Stomach (tissue), 9 donors: ENCODE data around the gene NSUN6. TPM values are rescaled to one million over a fixed set of nuclear protein-coding genes. Genes with fewer than 3 reads are reported as not detected.
"Not testable (repeated sequence)": the region's sequence is repeated elsewhere in the genome, so short reads cannot be mapped to it uniquely, and the experiment has no call there.

ENCODE experiments used
- DNase-seq, 2 donors: peaks; one replicate each; pipeline versions ENCODE4 v3.0.0 to v3.0.0-alpha.2; 2013 to 2019
- H3K27ac ChIP-seq, 5 donors: fragments of 200-600 bp in 4 of 5; sonication (generic) in 4 of 5; one replicate each; pipeline ENCODE4 v1.5.1; 2013 to 2019; ENCODE audit warnings: mild to moderate bottlenecking in 1 of 5, moderate library complexity in 1 of 5
- H3K27me3 ChIP-seq, 3 donors: fragments of 200-600 bp; sonication (generic); one replicate each; pipeline ENCODE4 v1.5.1; 2017 to 2019; ENCODE audit warnings: mixed run types in 1 of 3
- H3K36me3 ChIP-seq, 4 donors: fragments of 200-600 bp; sonication (generic); 1 replicate in 3 of 4; 2 replicates in 1 of 4; pipeline ENCODE4 v1.5.1; 2016 to 2019
- H3K4me1 ChIP-seq, 4 donors: fragments of 200-600 bp; sonication (generic); one replicate each; pipeline ENCODE4 v1.5.1; 2016 to 2019
- H3K4me3 ChIP-seq, 4 donors: fragments of 200-600 bp; sonication (generic) in 3 of 4; one replicate each; pipeline ENCODE4 v1.5.1; 2016 to 2019; ENCODE audit warnings: mild to moderate bottlenecking in 1 of 4
- H3K9me3 ChIP-seq, 4 donors: fragments of 200-600 bp; sonication (generic); one replicate each; pipeline ENCODE4 v1.5.1; 2016 to 2019
- EP300 ChIP-seq: sonication (generic); formaldehyde crosslinking; IDR thresholded peaks from one replicate; pipeline ENCODE4 v1.6.1; 2017; ENCODE audit warnings: antibody characterized with exemption
- POLR2A ChIP-seq, 4 donors: fragments of 450-650 bp; IDR thresholded peaks; one replicate each; pipeline ENCODE4 v1.6.1; 2016; ENCODE audit warnings: antibody characterized with exemption in 4 of 4, control low read depth in 2 of 4, mild to moderate bottlenecking in 1 of 4, moderate library complexity in 1 of 4
- POLR2AphosphoS5 ChIP-seq, 3 donors: sonication (generic); formaldehyde crosslinking; IDR thresholded peaks; one replicate each; pipeline ENCODE4 v1.6.1; 2016; ENCODE audit warnings: antibody characterized with exemption in 3 of 3
- WGBS, 5 donors: extraction: QIAGEN DNeasy Blood & Tissue Kit in 3 of 5; methylation state at CpG; one replicate each; pipeline versions ENCODE4 v1.1.5 to v1.1.7; 2013 to 2018; 5-methylcytosine and 5-hydroxymethylcytosine counted together
- intact Hi-C: fragments of 100-400 bp; cut with DNase I; formaldehyde crosslinking; loops from one replicate; pipeline ENCODE4 v1.15.1; 2023; ENCODE audit warnings: low total_unique reads
- polyA plus RNA-seq, 3 donors: library from polyadenylated mRNA; stranded (reverse); fragments of 200-250 nt; gene quantifications; one replicate each; pipeline ENCODE4 v1.2.3, GENCODE V29; 2013
- total RNA-seq, 5 donors: library from RNA; depleted of rRNA; stranded (reverse); fragments of >200 nt; gene quantifications; one replicate each; pipeline versions ENCODE4 v1.1.0 to v1.2.3, GENCODE V29; 2014 to 2016
- TF ChIP-seq, protein P1 (sequence below), 7 experiments: fragments of 450-650 bp in 4 of 7; fragments of 200-600 bp in 3 of 7; sonication (generic) in 3 of 7; IDR thresholded peaks; one replicate each; pipeline ENCODE4 v1.5.1; 2016 to 2019; ENCODE audit warnings: antibody characterized with exemption in 7 of 7, control low read depth in 2 of 7, mild to moderate bottlenecking in 1 of 7
- donor health status: healthy with polysubstance abuse.
- donor health status: Bipolar disorder and iron deficiency.
- donor health status: healthy.

Gene NSUN6
- total and polyA plus RNA-seq, 8 donors = 3.1 to 52.7 (median 8.2) TPM

GRCh38 chr10:18635995-18636394, 15.4 kb downstream of the NSUN6 start:
- no peak for DNase-seq
- 74 to 88% (median 78%) methylated on average over 4 of the region's 4 CpGs for WGBS, 5 donors
- TF ChIP-seq EP300 (no peak), POLR2A (IDR thresholded peaks at IDR 0.05) (no peak)
- TF ChIP-seq, protein P1, sequence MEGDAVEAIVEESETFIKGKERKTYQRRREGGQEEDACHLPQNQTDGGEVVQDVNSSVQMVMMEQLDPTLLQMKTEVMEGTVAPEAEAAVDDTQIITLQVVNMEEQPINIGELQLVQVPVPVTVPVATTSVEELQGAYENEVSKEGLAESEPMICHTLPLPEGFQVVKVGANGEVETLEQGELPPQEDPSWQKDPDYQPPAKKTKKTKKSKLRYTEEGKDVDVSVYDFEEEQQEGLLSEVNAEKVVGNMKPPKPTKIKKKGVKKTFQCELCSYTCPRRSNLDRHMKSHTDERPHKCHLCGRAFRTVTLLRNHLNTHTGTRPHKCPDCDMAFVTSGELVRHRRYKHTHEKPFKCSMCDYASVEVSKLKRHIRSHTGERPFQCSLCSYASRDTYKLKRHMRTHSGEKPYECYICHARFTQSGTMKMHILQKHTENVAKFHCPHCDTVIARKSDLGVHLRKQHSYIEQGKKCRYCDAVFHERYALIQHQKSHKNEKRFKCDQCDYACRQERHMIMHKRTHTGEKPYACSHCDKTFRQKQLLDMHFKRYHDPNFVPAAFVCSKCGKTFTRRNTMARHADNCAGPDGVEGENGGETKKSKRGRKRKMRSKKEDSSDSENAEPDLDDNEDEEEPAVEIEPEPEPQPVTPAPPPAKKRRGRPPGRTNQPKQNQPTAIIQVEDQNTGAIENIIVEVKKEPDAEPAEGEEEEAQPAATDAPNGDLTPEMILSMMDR (IDR thresholded peaks at IDR 0.05) = no peak
- intact Hi-C loops = no loop called here
- Histone ChIP-seq H3K27ac (no peak overlapping the region), H3K27me3 (no peaks in the 10 kb centered on the region), H3K4me1 (peaks cover 0 to 9% (median 0%) of the 10 kb centered on the region in 4 donors), H3K9me3 (no peaks in the 10 kb centered on the region), H3K4me3 (no peak overlapping the region), H3K36me3 (no peaks in the 10 kb centered on the region)

DNA sequence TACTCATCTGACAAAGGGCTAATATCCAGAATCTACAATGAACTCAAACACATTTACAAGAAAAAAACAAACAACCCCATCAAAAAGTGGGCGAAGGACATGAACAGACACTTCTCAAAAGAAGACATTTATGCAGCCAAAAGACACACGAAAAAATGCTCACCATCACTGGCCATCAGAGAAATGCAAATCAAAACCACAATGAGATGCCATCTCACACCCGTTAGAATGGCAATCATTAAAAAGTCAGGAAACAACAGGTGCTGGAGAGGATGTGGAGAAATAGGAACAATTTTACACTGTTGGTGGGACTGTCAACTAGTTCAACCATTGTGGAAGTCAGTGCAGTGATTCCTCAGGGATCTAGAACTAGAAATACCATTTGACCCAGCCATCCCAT, 18.9 kb downstream of the NSUN6 start:
- intact Hi-C loops, H3K36me3 ChIP-seq, H3K27me3 ChIP-seq, H3K4me1 ChIP-seq, DNase-seq, H3K4me3 ChIP-seq, H3K9me3 ChIP-seq, H3K27ac ChIP-seq: not testable (repeated sequence)
- 88 to 99% (median 88%) methylated on average over 1 to 2 of the region's 3 CpGs for WGBS, 5 donors

GRCh38 chr10:18627452-18628018, 23.9 kb downstream of the NSUN6 start:
- WGBS, 5 donors = 4 to 11% (median 5%) methylated on average over 12 to 25 of the region's 25 CpGs
- H3K27me3 ChIP-seq, H3K36me3 ChIP-seq, intact Hi-C loops, H3K9me3 ChIP-seq: not testable (repeated sequence)
- peak in 2 of 3 donors; percentile 31 to 62 for TF ChIP-seq POLR2AphosphoS5 (IDR thresholded peaks at IDR 0.05)
- Histone ChIP-seq H3K4me1 (peaks cover 0 to 10% (median 4%) of the 10 kb centered on the region in 4 donors), H3K27ac (peak overlapping the region; percentile 40 to 84 (median 66)), H3K4me3 (peak overlapping the region; percentile 55 to 64 (median 60))
- peak; percentile 76 to 83 for DNase-seq

DNA sequence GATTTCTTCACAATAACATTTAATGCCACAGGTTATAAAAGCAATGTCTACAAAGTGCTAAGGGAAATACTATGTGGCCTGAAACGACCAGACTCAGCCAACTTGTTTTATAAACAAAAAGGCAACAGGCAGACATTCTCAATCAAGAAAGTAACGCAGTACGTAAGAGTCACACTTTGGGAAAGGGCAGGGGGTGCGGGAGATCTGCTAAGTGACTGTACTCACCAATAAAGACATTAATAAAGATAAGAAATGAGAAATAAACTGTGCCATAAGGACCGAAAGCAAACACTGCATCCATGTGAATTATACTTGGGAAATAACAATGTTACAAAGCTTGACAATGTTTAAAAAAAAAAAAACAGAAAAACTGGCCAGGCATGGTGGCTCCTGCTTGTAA, 25.5 kb downstream of the NSUN6 start:
- TF ChIP-seq POLR2A (IDR thresholded peaks at IDR 0.05) (no peak), POLR2AphosphoS5 (IDR thresholded peaks at IDR 0.05) (no peak), EP300 (no peak)
- TF ChIP-seq, protein P1 (IDR thresholded peaks at IDR 0.05) = no peak
- H3K27me3 ChIP-seq = no peaks in the 10 kb centered on the region
- WGBS, 5 donors = 61 to 91% (median 83%) methylated on average over 5 of the region's 5 CpGs
- peaks cover 3 to 15% (median 9%) of the 10 kb centered on the region in 4 donors for H3K36me3 ChIP-seq
- H3K4me3 ChIP-seq = no peak overlapping the region
- H3K4me1 ChIP-seq = peaks cover 0 to 10% (median 4%) of the 10 kb centered on the region in 4 donors
- intact Hi-C loops = no loop called here
- peak overlapping the region in 1 of 5 donors; percentile 82 for H3K27ac ChIP-seq
- DNase-seq = no peak
- H3K9me3 ChIP-seq = no peaks in the 10 kb centered on the region

DNA sequence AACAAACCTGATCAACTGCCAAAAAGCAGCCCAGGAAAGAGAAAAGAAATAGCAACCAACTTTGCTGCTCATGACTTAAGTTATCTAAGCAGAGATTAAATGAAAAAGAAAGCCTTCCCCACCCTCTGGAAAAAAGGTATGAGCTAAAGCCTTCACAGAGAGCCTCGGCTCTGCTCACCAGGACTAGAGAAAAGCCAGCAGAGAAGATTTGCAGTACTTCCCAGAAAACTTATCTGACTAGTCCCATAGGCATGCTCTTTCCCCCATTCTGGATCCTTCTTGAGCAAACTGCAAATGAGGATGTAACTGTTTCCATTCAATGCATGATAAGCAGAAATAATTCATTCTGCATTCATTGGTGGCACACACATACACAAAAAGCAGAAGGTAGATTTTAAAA, 27.7 kb downstream of the NSUN6 start:
- H3K4me3 ChIP-seq, intact Hi-C loops, H3K9me3 ChIP-seq, H3K27ac ChIP-seq, DNase-seq, H3K27me3 ChIP-seq: not testable (repeated sequence)
- Histone ChIP-seq H3K4me1 (peaks cover 0 to 10% (median 4%) of the 10 kb centered on the region in 4 donors), H3K36me3 (peaks cover 3 to 22% (median 9%) of the 10 kb centered on the region in 4 donors)
- 43 to 63% (median 53%) methylated on average over 1 of the region's 1 CpG for WGBS, 5 donors

- no peaks in the 10 kb centered on the region for H3K27me3 ChIP-seq
- H3K36me3 ChIP-seq = peaks cover 3 to 22% (median 13%) of the 10 kb centered on the region in 4 donors
- intact Hi-C loops = no loop called here
- no peak for DNase-seq
- H3K4me3 ChIP-seq = no peak overlapping the region
- H3K4me1 ChIP-seq = no peaks in the 10 kb centered on the region
- TF ChIP-seq, protein P1 (IDR thresholded peaks at IDR 0.05) = no peak
- TF ChIP-seq EP300 (no peak), POLR2AphosphoS5 (IDR thresholded peaks at IDR 0.05) (no peak), POLR2A (IDR thresholded peaks at IDR 0.05) (no peak)
- no peaks in the 10 kb centered on the region for H3K9me3 ChIP-seq
- H3K27ac ChIP-seq = no peak overlapping the region
These were observed 30.5 kb downstream of the NSUN6 start for GRCh38 chr10:18620856-18621255.
